HG03066 (cell line): ENCODE results near the gene ZP1.

Experiments used
- ATAC-seq: cut with Tn5 transposase; IDR thresholded peaks from one replicate; pipeline ENCODE4 v1.9.1; 2021; ENCODE audit warnings: low read depth; ENCODE audit not compliant: unreplicated experiment

The ZP1 gene

GRCh38 chr11:60875366-60876167 is 8.2 kb downstream of the ZP1 start:
- no peak for ATAC-seq

- no peak for ATAC-seq
Observed at GRCh38 chr11:60876168-60876485, 8.8 kb downstream of the ZP1 start.

- ATAC-seq: no peak
Observed at GRCh38 chr11:60878245-60879101, 11.1 kb downstream of the ZP1 start.

GRCh38 chr11:60879104-60879503 is 11.8 kb downstream of the ZP1 start:
- ATAC-seq: no peak

- ATAC-seq: no peak
Observed at GRCh38 chr11:60879971-60880588, 12.7 kb downstream of the ZP1 start.

GRCh38 chr11:60880643-60881282 is 13.4 kb downstream of the ZP1 start:
- no peak for ATAC-seq

- no peak for ATAC-seq
Observed at GRCh38 chr11:60887556-60887955, 20.2 kb downstream of the ZP1 start.

- ATAC-seq: no peak
Observed at GRCh38 chr11:60889869-60890311, 22.5 kb downstream of the ZP1 start.

- ATAC-seq: no peak
Observed at GRCh38 chr11:60890696-60891095, 23.4 kb downstream of the ZP1 start.

- no peak for ATAC-seq
Observed at GRCh38 chr11:60891103-60891741, 23.9 kb downstream of the ZP1 start.

GRCh38 chr11:60895687-60896086 is 28.3 kb downstream of the ZP1 start:
- ATAC-seq: no peak

- ATAC-seq: no peak
Observed at GRCh38 chr11:60897496-60897895, 30.2 kb downstream of the ZP1 start.

- ATAC-seq: no peak
Observed at GRCh38 chr11:60899046-60899936, 31.9 kb downstream of the ZP1 start.

GRCh38 chr11:60899977-60900376 is 32.6 kb downstream of the ZP1 start:
- ATAC-seq: no peak

GRCh38 chr11:60900673-60901404 is 33.5 kb downstream of the ZP1 start:
- no peak for ATAC-seq

- no peak for ATAC-seq
Observed at GRCh38 chr11:60902625-60903024, 35.3 kb downstream of the ZP1 start.

- ATAC-seq: no peak
Observed at GRCh38 chr11:60905047-60905446, 37.7 kb downstream of the ZP1 start.

- ATAC-seq: no peak
Observed at GRCh38 chr11:60905551-60906113, 38.3 kb downstream of the ZP1 start.
